GM12878 (cell line): ENCODE measurements around the gene GPC6. TPM values are rescaled to one million over a fixed set of nuclear protein-coding genes. Genes with fewer than 3 reads are reported as not detected.

Experiments used
- ATAC-seq: fragments of 200-7000 bp; cut with Tn5 transposase; 3 replicates; pipeline ENCODE4 v1.9.1; 2020; ENCODE audit warnings: mild to moderate bottlenecking, moderate library complexity
- BruUV-seq: library from RNA; stranded (reverse); fragments of 400-500 nt; replicated peaks from 2 replicates; lab custom pipeline; 2021; lab: Mats Ljungman, UMichigan
- CTCF ChIA-PET: fragments of 300-600 bp; sonication (Branson Sonifier 250); formaldehyde crosslinking; extraction: SDS; loops from one replicate; lab custom pipeline; 2021; ENCODE audit warnings: inconsistent platforms; lab: Yijun Ruan, JAX
- POLR2A ChIA-PET: fragments of 350-600 bp; formaldehyde crosslinking; extraction: SDS; loops from one replicate; lab custom pipeline; 2021; ENCODE audit warnings: inconsistent platforms; lab: Charles Lee
- RAD21 ChIA-PET: fragments of 300-600 bp; sonication (Branson Sonifier 250); formaldehyde crosslinking; loops from one replicate; lab custom pipeline; 2023; ENCODE audit warnings: antibody characterized with exemption; ENCODE audit not compliant: unreplicated experiment; lab: Charles Lee
- SMC1A ChIA-PET: fragments of 300-600 bp; sonication (Branson Sonifier 250); formaldehyde crosslinking; loops from one replicate; lab custom pipeline; 2023; ENCODE audit not compliant: unreplicated experiment, uncharacterized antibody; lab: Charles Lee
- DNase-seq: peaks from one replicate; pipeline ENCODE4 v3.0.0-alpha.2; 2011; ENCODE audit warnings: low read depth, low spot score
- FAIRE-seq: peaks from 3 replicates; lab custom pipeline; 2011; peaks lifted over from hg19 to GRCh38; lab: Jason Lieb, UNC
- H2AFZ ChIP-seq: 2 replicates; pipeline ENCODE4 v1.6.0; 2011; ENCODE audit warnings: low read depth, low read length, control low read depth; ENCODE audit not compliant: control insufficient read depth
- H3K27ac ChIP-seq: 2 replicates; pipeline ENCODE4 v1.5.1; 2011; ENCODE audit warnings: control low read depth; ENCODE audit not compliant: control insufficient read depth, insufficient read depth
- H3K27me3 ChIP-seq, 2 experiments: replicated peaks in 1 of 2; 2 replicates each; pipeline versions ENCODE4 v1.6.0 to v1.6.1; 2011; ENCODE audit warnings: low read length in 1 of 2; ENCODE audit not compliant: control insufficient read depth in 2 of 2, insufficient read depth in 2 of 2
- H3K36me3 ChIP-seq, 2 experiments: 2 replicates each; pipeline ENCODE4 v1.5.1; 2011; ENCODE audit warnings: low read length in 1 of 2; ENCODE audit not compliant: control insufficient read depth in 2 of 2, insufficient read depth in 2 of 2
- H3K4me1 ChIP-seq: 2 replicates; pipeline ENCODE4 v1.6.1; 2011; ENCODE audit warnings: mild to moderate bottlenecking, low read length, moderate library complexity, mixed read lengths; ENCODE audit not compliant: control insufficient read depth, insufficient read depth
- H3K4me2 ChIP-seq: 2 replicates; pipeline ENCODE4 v1.6.0; 2011; ENCODE audit warnings: control low read depth; ENCODE audit not compliant: control insufficient read depth, insufficient read depth
- H3K4me3 ChIP-seq: fragments of 200-600 bp; sonication (generic); 2 replicates; pipeline ENCODE4 v1.5.1; 2016
- H3K79me2 ChIP-seq: 2 replicates; pipeline ENCODE4 v1.6.0; 2011; ENCODE audit warnings: low read length; ENCODE audit not compliant: control insufficient read depth, insufficient read depth
- H3K9ac ChIP-seq: 2 replicates; pipeline ENCODE4 v1.8.0; 2011; ENCODE audit warnings: low read length, control low read depth, mixed read lengths; ENCODE audit not compliant: control insufficient read depth, insufficient read depth
- H3K9me3 ChIP-seq: replicated peaks from 3 replicates; pipeline ENCODE4 v1.5.1; 2011; ENCODE audit warnings: mild to moderate bottlenecking, low read length; ENCODE audit not compliant: control insufficient read depth, insufficient read depth
- H4K20me1 ChIP-seq: 2 replicates; pipeline ENCODE4 v1.6.0; 2011; ENCODE audit not compliant: control insufficient read depth, insufficient read depth
- ATF7 ChIP-seq: fragments of 450-650 bp; IDR thresholded peaks from 2 replicates; pipeline ENCODE4 v1.6.1; 2016; ENCODE audit warnings: low read depth, mild to moderate bottlenecking
- BACH1 ChIP-seq: fragments of 450-650 bp; IDR thresholded peaks from 2 replicates; pipeline ENCODE4 v1.6.1; 2017; ENCODE audit warnings: mild to moderate bottlenecking, borderline replicate concordance
- BRCA1 ChIP-seq: IDR thresholded peaks from 2 replicates; pipeline ENCODE4 v1.6.1; 2011; ENCODE audit warnings: low read depth, low read length, improper control_type of control experiment
- CBX3 ChIP-seq: fragments of 200-600 bp; sonication (generic); IDR thresholded peaks from 2 replicates; pipeline ENCODE4 v1.6.1; 2016; ENCODE audit warnings: low read depth, borderline replicate concordance
- CHD4 ChIP-seq: fragments of 200-600 bp; sonication (generic); IDR thresholded peaks from 2 replicates; pipeline ENCODE4 v1.6.1; 2016; ENCODE audit warnings: mild to moderate bottlenecking
- CREB1 ChIP-seq: IDR thresholded peaks from 2 replicates; pipeline ENCODE4 v1.6.1; 2012; ENCODE audit warnings: low read depth, mild to moderate bottlenecking, inconsistent platforms
- CREM ChIP-seq: IDR thresholded peaks from 2 replicates; pipeline ENCODE4 v1.6.1; 2014; ENCODE audit warnings: antibody characterized with exemption, low read depth
- E4F1 ChIP-seq: fragments of 450-650 bp; IDR thresholded peaks from 2 replicates; pipeline ENCODE4 v1.6.1; 2018; ENCODE audit warnings: borderline replicate concordance, mild to moderate bottlenecking; ENCODE audit not compliant: partially characterized antibody
- GATAD2B ChIP-seq: fragments of 450-650 bp; conservative IDR thresholded peaks from 2 replicates; pipeline ENCODE4 v1.6.1; 2017; ENCODE audit warnings: low read depth, mild to moderate bottlenecking, moderate library complexity
- MEF2B ChIP-seq: fragments of 450-650 bp; IDR thresholded peaks from 2 replicates; pipeline ENCODE4 v1.6.1; 2018; ENCODE audit warnings: mild to moderate bottlenecking, moderate library complexity; ENCODE audit not compliant: partially characterized antibody, poor library complexity, severe bottlenecking
- TARDBP ChIP-seq: IDR thresholded peaks from 2 replicates; pipeline ENCODE4 v1.6.1; 2016; ENCODE audit warnings: borderline replicate concordance
- TCF3 ChIP-seq: IDR thresholded peaks from 2 replicates; pipeline ENCODE4 v1.6.1; 2012; ENCODE audit warnings: low read depth, mild to moderate bottlenecking, low read length, borderline replicate concordance; ENCODE audit not compliant: insufficient read depth
- YBX1 ChIP-seq: fragments of 450-650 bp; IDR thresholded peaks from 2 replicates; pipeline ENCODE4 v1.6.1; 2016; ENCODE audit warnings: antibody characterized with exemption
- ZBTB11 ChIP-seq: fragments of 450-650 bp; formaldehyde crosslinking; IDR thresholded peaks from 2 replicates; pipeline ENCODE4 v1.5.0; 2022; ENCODE audit warnings: mild to moderate bottlenecking, missing genetic modification characterization
- WGBS: methylation state at CpG from one replicate; pipeline ENCODE4 v1.1.6; 2016; ENCODE audit warnings: low lambda C conversion rate; ENCODE audit not compliant: insufficient replicate concordance, insufficient coverage; ENCODE audit errors: missing lambda C conversion rate; 5-methylcytosine and 5-hydroxymethylcytosine counted together
- in situ Hi-C: fragments of 300-500 bp; cut with MboI; formaldehyde crosslinking; loops from 9 replicates; pipeline ENCODE4 v1.14.3; 2018; ENCODE audit warnings: mixed read lengths
- intact Hi-C: fragments of 100-400 bp; cut with micrococcal nuclease; formaldehyde crosslinking; loops from one replicate; pipeline ENCODE4 v1.14.2; 2022; ENCODE audit not compliant: unreplicated experiment
- polyA plus RNA-seq, 11 experiments: library from polyadenylated mRNA; depleted of rRNA in 4 of 11; unstranded in 6 of 11; stranded (reverse) in 5 of 11; fragments of >200 nt; fragmentation: Nextera tagmentation in 4 of 11; fragmentation: Illumina TruSeq in 1 of 11; extraction: Ambion mirVana in 4 of 11; extraction: Trizol in 1 of 11; gene quantifications; 1 replicate in 1 of 11; 2 replicates in 10 of 11; pipeline versions ENCODE4 v1.2.1 to v1.2.3, GENCODE V29; 2011 to 2016; ENCODE audit warnings: inconsistent platforms in 2 of 11, missing spikeins in 2 of 11, low read depth in 1 of 11
- total RNA-seq, 4 experiments: library from RNA; depleted of rRNA in 3 of 4; stranded (reverse); fragments of >200 nt in 3 of 4; fragmentation: Illumina TruSeq in 1 of 4; extraction: Trizol in 1 of 4; gene quantifications; 2 replicates each; pipeline versions ENCODE4 v1.2.1 to v1.2.3, GENCODE V29; 2013 to 2021

GPC6 gene
- total and polyA plus RNA-seq, 10 of the 15 experiments (the other 5 are each of a cell fraction or from before 2014, with no cell fraction given), result 0.03 to 0.04 (median 0.03) TPM; not detected in 7

- ChIA-PET POLR2A (no interaction called here), CTCF (no interaction called here), SMC1A (no interaction called here), RAD21 (no interaction called here)
- Histone ChIP-seq H3K4me2 (no peak overlapping the region), H4K20me1 (no peaks in the 10 kb centered on the region), H3K9me3 (no peaks in the 10 kb centered on the region), H3K36me3 (no peaks in the 10 kb centered on the region), H2AFZ (no peak overlapping the region), H3K4me1 (no peaks in the 10 kb centered on the region), H3K79me2 (no peaks in the 10 kb centered on the region), H3K27ac (no peak overlapping the region), H3K27me3 (no peaks in the 10 kb centered on the region), H3K9ac (no peak overlapping the region), H3K4me3 (no peak overlapping the region)
- TF ChIP-seq E4F1, result no peak
- no peak for TF ChIP-seq BACH1
- TF ChIP-seq GATAD2B, result no peak
- no peak for TF ChIP-seq CHD4
- no peak for TF ChIP-seq TARDBP
- no peak for TF ChIP-seq ATF7
- TF ChIP-seq BRCA1, result no peak
- no peak for TF ChIP-seq CREB1
- no peak for TF ChIP-seq MEF2B
- TF ChIP-seq ZBTB11 (CRISPR knock-in tag), result no peak
- TF ChIP-seq YBX1, result no peak
- no peak for TF ChIP-seq TCF3
- TF ChIP-seq CREM, result no peak
- no peak for TF ChIP-seq CBX3
- ATAC-seq, result no peak
- FAIRE-seq, result no peak
- DNase-seq, result no peak
- in situ Hi-C loops, result no loop called here
- 28% methylated on average over 4 of the region's 4 CpGs for WGBS
- intact Hi-C loops, result no loop called here
- BruUV-seq, result no TSS peak
These were observed 837.2 kb downstream of the GPC6 start for GRCh38 chr13:94063848-94064247.
